Peyer's patch (tissue), 4 donors: Measurements from ENCODE around the gene NGB.

Experiments
- CTCF ChIP-seq, 6 experiments: fragments of 450-650 bp in 4 of 6; fragments of 200-600 bp in 2 of 6; sonication (generic) in 1 of 6; IDR thresholded peaks; one replicate each; pipeline ENCODE4 v1.5.1; 2017 to 2019; ENCODE audit warnings: antibody characterized with exemption in 6 of 6, mild to moderate bottlenecking in 3 of 6, moderate library complexity in 1 of 6
- POLR2A ChIP-seq, 2 donors: fragments of 450-650 bp; IDR thresholded peaks; one replicate each; pipeline ENCODE4 v1.5.1; 2017; ENCODE audit warnings: antibody characterized with exemption in 2 of 2, mild to moderate bottlenecking in 2 of 2, moderate library complexity in 2 of 2

DNA sequence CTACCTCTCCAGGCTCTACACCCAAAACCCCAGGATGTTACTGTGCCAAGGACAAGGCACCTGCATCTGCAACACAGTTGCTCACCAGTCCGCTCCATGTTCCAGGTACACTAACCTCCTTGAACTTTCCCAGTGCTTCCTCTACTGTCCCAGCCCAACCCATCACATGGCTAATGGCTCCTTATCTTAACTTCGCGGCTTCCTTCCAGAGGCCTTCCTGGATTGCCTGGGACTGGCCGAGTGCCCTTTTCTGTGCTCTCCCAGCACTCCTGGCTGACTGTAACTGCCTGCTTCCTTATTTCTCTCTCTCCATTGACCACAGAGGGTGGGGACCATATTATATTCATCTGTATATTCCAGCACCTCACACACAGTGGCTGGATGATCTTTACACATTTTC is 28.8 kb upstream of the NGB start:
- TF ChIP-seq POLR2A (IDR thresholded peaks at IDR 0.05) (no peak), CTCF (IDR thresholded peaks at IDR 0.05) (no peak)
